Posterior cingulate gyrus (tissue), 11 donors: ENCODE results near the gene RBSN.

ENCODE experiments used
- DNase-seq, 10 donors: peaks; one replicate each; pipeline versions ENCODE4 v3.0.0 to v3.0.0-alpha.2; 2020 to 2021; ENCODE audit warnings: mixed read lengths in 3 of 10
- intact Hi-C: fragments of 100-400 bp; cut with DNase I; formaldehyde crosslinking; loops from one replicate; pipeline ENCODE4 v1.15.1; 2023

The RBSN gene

GRCh38 chr3:15032650-15033049 is 66.3 kb downstream of the RBSN start:
- intact Hi-C loops, result no loop called here
- no peak for DNase-seq

- intact Hi-C loops, result no loop called here
- no peak for DNase-seq
Measured at GRCh38 chr3:15029625-15030024, 69.3 kb downstream of the RBSN start.

GRCh38 chr3:15023719-15024118 is 75.2 kb downstream of the RBSN start:
- intact Hi-C loops, result no loop called here
- no peak for DNase-seq

- DNase-seq, result no peak
- intact Hi-C loops, result no loop called here
Measured at GRCh38 chr3:15023249-15023648, 75.7 kb downstream of the RBSN start.
